K562 (cell line): ENCODE data around the gene BTAF1. TPM values are rescaled to one million over a fixed set of nuclear protein-coding genes. Genes with fewer than 3 reads are reported as not detected.

Source experiments
- CEBPB ChIP-seq: fragments of 450-650 bp; IDR thresholded peaks from 2 replicates; pipeline ENCODE4 v1.6.1; 2016; ENCODE audit warnings: missing genetic modification characterization, missing compliant biosample characterization
- ELF1 ChIP-seq: fragments of 200-800 bp; sonication (Bioruptor generic); IDR thresholded peaks from 2 replicates; pipeline ENCODE4 v1.6.1; 2016; ENCODE audit warnings: missing genetic modification characterization, missing compliant biosample characterization
- FOXP1 ChIP-seq: sonication (generic); formaldehyde crosslinking; IDR thresholded peaks from 2 replicates; pipeline ENCODE4 v1.8.0; 2022; ENCODE audit warnings: mild to moderate bottlenecking, missing genetic modification reagents
- MECOM ChIP-seq: fragments of 250-450 bp; sonication (Bioruptor Pico); IDR thresholded peaks from 2 replicates; pipeline ENCODE4 v1.8.0; 2022; ENCODE audit warnings: inconsistent platforms
- MTA1 ChIP-seq: fragments of 450-650 bp; IDR thresholded peaks from 2 replicates; pipeline ENCODE4 v1.6.1; 2017; ENCODE audit warnings: borderline replicate concordance
- POLR3G ChIP-seq: IDR thresholded peaks from 2 replicates; pipeline ENCODE4 v1.6.1; 2011; ENCODE audit not compliant: insufficient read length, insufficient replicate concordance; ENCODE audit errors: extremely low read depth
- RB1 ChIP-seq: fragments of 450-650 bp; IDR thresholded peaks from 2 replicates; pipeline ENCODE4 v1.6.1; 2017; ENCODE audit warnings: low read depth, mild to moderate bottlenecking
- RBM15 ChIP-seq: fragments of 200-400 bp; formaldehyde crosslinking; IDR thresholded peaks from 2 replicates; pipeline ENCODE4 v1.6.1; 2018; ENCODE audit warnings: mild to moderate bottlenecking, low read length, moderate library complexity; ENCODE audit not compliant: insufficient read depth
- RBM25 ChIP-seq: fragments of 200-400 bp; formaldehyde crosslinking; IDR thresholded peaks from 2 replicates; pipeline ENCODE4 v1.6.1; 2018; ENCODE audit warnings: low read length, low read depth, moderate library complexity; ENCODE audit not compliant: severe bottlenecking
- SIX5 ChIP-seq, 2 experiments: IDR thresholded peaks; 2 replicates each; pipeline ENCODE4 v1.6.1; 2011; ENCODE audit warnings: low read length in 2 of 2, borderline replicate concordance in 1 of 2, low read depth in 1 of 2, mild to moderate bottlenecking in 1 of 2, moderate library complexity in 1 of 2; ENCODE audit not compliant: insufficient read depth in 1 of 2
- SMARCA5 ChIP-seq: fragments of 450-650 bp; IDR thresholded peaks from 2 replicates; pipeline ENCODE4 v1.6.1; 2016
- SMC3 ChIP-seq: conservative IDR thresholded peaks from 2 replicates; pipeline ENCODE4 v1.6.1; 2011; ENCODE audit warnings: low read depth, low read length, improper control_type of control experiment; ENCODE audit not compliant: insufficient read depth
- TAF9B ChIP-seq: fragments of 450-650 bp; IDR thresholded peaks from 2 replicates; pipeline ENCODE4 v1.6.1; 2018; ENCODE audit warnings: mild to moderate bottlenecking; ENCODE audit not compliant: partially characterized antibody
- UBTF ChIP-seq, 2 experiments: IDR thresholded peaks; 2 replicates each; pipeline ENCODE4 v1.6.1; 2012; ENCODE audit warnings: improper control_type of control experiment in 2 of 2, low read depth in 2 of 2, low read length in 2 of 2, borderline replicate concordance in 1 of 2
- XRCC4 ChIP-seq: IDR thresholded peaks from one replicate; pipeline ENCODE4 v1.6.1; 2011; ENCODE audit not compliant: insufficient read depth, insufficient read length; ENCODE audit errors: extremely low read depth
- ZBTB11 ChIP-seq, 3 experiments: fragments of 200-800 bp in 1 of 3; fragments of 250-450 bp in 1 of 3; fragments of 450-650 bp in 1 of 3; sonication (Bioruptor Pico) in 1 of 3; sonication (Bioruptor generic) in 1 of 3; formaldehyde crosslinking in 1 of 3; IDR thresholded peaks; 2 replicates each; pipeline versions ENCODE4 v1.6.1 to v1.8.0; 2016 to 2022; ENCODE audit warnings: mild to moderate bottlenecking in 2 of 3, missing genetic modification characterization in 2 of 3, missing compliant biosample characterization in 1 of 3, moderate library complexity in 1 of 3
- ZNF217 ChIP-seq: sonication (generic); formaldehyde crosslinking; IDR thresholded peaks from 2 replicates; pipeline ENCODE4 v1.8.0; 2022; ENCODE audit warnings: mild to moderate bottlenecking, missing genetic modification reagents
- ZNF77 ChIP-seq: fragments of 250-450 bp; sonication (Bioruptor Pico); IDR thresholded peaks from 2 replicates; pipeline ENCODE4 v1.5.0; 2020
- ZNF778 ChIP-seq: fragments of 450-650 bp; formaldehyde crosslinking; IDR thresholded peaks from 2 replicates; pipeline ENCODE4 v1.4.0; 2020; ENCODE audit warnings: mild to moderate bottlenecking, moderate library complexity
- ZNF785 ChIP-seq: fragments of 250-450 bp; sonication (Bioruptor Pico); IDR thresholded peaks from 2 replicates; pipeline ENCODE4 v1.4.0; 2020; ENCODE audit warnings: mild to moderate bottlenecking
- polyA plus RNA-seq, 8 experiments: library from polyadenylated mRNA; depleted of rRNA in 4 of 8; stranded (reverse) in 5 of 8; unstranded in 3 of 8; fragments of >200 nt; fragmentation: Nextera tagmentation in 2 of 8; fragmentation: Illumina TruSeq in 1 of 8; extraction: Ambion mirVana in 2 of 8; extraction: Trizol in 1 of 8; gene quantifications; 2 replicates each; pipeline versions ENCODE4 v1.2.1 to v1.2.3, GENCODE V29; 2011 to 2014; ENCODE audit warnings: inconsistent platforms in 1 of 8, missing spikeins in 1 of 8
- total RNA-seq, 7 experiments: library from RNA; depleted of rRNA in 6 of 7; stranded (reverse); fragments of >200 nt in 6 of 7; fragmentation: Illumina TruSeq in 2 of 7; extraction: Trizol in 2 of 7; gene quantifications; 2 replicates each; pipeline versions ENCODE4 v1.2.1 to v1.2.3, GENCODE V29; 2011 to 2021; ENCODE audit warnings: low replicate concordance in 1 of 7
- TF ChIP-seq, protein P1 (sequence below): sonication (generic); formaldehyde crosslinking; IDR thresholded peaks from 2 replicates; pipeline ENCODE4 v1.8.0; 2022; ENCODE audit warnings: missing genetic modification reagents, mild to moderate bottlenecking, borderline replicate concordance

BTAF1 gene
- total and polyA plus RNA-seq, 9 of the 15 experiments (the other 6 are each of a cell fraction or from before 2014, with no cell fraction given) = 6.6 to 70.7 (median 30.5) TPM

DNA sequence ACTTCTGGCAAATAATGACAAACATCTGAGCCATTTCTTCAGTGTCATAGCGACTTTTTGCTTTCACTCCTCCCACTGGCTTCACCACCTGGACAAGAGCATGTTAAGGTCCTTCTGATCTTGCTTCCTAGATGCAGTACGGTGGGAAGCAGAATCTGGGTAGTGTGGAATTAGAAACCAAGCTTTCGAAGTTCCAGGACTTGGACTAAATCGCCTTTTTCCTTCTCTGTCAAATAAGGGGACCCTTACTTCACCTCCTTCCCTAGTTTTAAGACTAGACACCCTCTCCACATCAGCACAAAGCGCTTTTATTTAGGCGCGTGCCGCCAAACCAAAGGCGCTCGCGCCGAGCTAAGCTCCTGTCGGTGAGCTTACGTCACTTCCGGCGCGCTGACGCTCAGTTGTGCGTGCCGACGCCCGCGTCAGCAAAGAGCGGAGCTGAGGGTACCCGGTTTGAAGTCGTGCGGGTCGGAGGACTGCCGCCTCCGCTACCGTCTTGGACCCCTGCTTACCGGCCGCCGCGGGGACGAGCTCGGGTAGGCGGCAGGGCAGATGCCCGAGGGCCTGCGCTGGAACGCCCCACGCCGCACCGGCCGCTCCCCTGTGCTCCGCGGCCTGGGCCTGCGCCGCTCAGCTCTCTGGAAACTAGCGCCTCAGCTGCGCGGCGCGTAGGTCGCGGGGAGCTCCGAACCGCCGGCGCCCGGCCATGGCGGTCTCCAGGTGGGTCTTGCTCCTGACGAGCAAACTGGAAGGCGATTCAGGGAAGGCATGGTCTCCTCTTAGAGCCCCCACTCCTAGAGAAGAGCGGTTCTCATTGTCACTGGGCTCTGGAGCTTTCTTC, at the start of gene BTAF1 (continued):
- no peak for TF ChIP-seq RBM25
- no peak for TF ChIP-seq ZNF217
- TF ChIP-seq SMC3 = no peak
- no peak for TF ChIP-seq ZNF778 (CRISPR knock-in tag)
- no peak for TF ChIP-seq CEBPB (tag)
- TF ChIP-seq FOXP1 (CRISPR knock-in tag) = 0 out of 2 replicates have a peak, but pooled peaks have one; percentile 52
- TF ChIP-seq MECOM (CRISPR knock-in tag) = no peak
- TF ChIP-seq UBTF (IDR thresholded peaks at IDR 0.05; ENCODE audit: borderline replicate concordance in 1 of 2, low read depth in 2 of 2, low read length in 2 of 2) = peak; percentile 70 to 71; a peak in 2 of 4 replicates
- TF ChIP-seq ZNF77 (CRISPR knock-in tag) = no peak
- no peak for TF ChIP-seq ZNF785 (CRISPR knock-in tag)
- no peak for TF ChIP-seq RBM15
- TF ChIP-seq ELF1 (tag) = 0 out of 2 replicates have a peak, but pooled peaks have one; percentile 39
- TF ChIP-seq POLR3G = no peak
- TF ChIP-seq SMARCA5 = no peak
- TF ChIP-seq ZBTB11 (CRISPR knock-in tag; IDR thresholded peaks at IDR 0.05) = peak in 1 of 3 experiments; percentile 37; a peak in 1 of 6 replicates
- no peak for TF ChIP-seq XRCC4
- peak; percentile 95 for TF ChIP-seq MTA1
- TF ChIP-seq SIX5 (IDR thresholded peaks at IDR 0.05; ENCODE audit: borderline replicate concordance in 1 of 2, insufficient read depth in 1 of 2, low read depth in 1 of 2, low read length in 2 of 2) = no peak
- TF ChIP-seq, protein P1, sequence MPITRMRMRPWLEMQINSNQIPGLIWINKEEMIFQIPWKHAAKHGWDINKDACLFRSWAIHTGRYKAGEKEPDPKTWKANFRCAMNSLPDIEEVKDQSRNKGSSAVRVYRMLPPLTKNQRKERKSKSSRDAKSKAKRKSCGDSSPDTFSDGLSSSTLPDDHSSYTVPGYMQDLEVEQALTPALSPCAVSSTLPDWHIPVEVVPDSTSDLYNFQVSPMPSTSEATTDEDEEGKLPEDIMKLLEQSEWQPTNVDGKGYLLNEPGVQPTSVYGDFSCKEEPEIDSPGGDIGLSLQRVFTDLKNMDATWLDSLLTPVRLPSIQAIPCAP (CRISPR knock-in tag) = no peak
- peak; percentile 71 for TF ChIP-seq TAF9B
- 0 out of 2 replicates have a peak, but pooled peaks have one; percentile 33 for TF ChIP-seq RB1
